Activated CD8-positive, alpha-beta memory T cell treated with anti-CD3 and anti-CD28 coated beads, Interleukin-2, amount 50 U/mL, for 48 hours (primary cell): ENCODE results near the gene ADAM22.

ENCODE experiments used
- DNase-seq: peaks from one replicate; pipeline ENCODE4 v3.0.0-alpha.2; 2020

ADAM22 gene

DNA sequence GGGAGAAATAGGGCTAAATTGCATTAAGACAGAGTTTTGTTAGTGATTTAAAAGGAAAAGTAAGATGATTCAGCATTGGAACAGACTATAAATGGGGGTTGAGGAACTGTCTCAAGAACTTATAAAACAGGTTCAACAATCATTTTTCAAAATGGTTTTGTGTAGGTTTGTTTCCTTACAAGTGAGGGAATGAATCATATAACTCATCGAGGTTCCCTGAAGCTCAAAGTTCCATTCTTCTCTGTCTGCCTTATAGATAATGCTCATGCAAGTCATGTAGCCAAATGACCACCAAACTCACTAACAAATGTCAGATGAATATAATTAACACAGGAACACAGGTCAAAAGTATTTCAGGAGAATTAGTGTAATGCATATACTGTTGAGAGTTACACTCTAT is 27.7 kb downstream of the ADAM22 start:
- no peak for DNase-seq

DNA sequence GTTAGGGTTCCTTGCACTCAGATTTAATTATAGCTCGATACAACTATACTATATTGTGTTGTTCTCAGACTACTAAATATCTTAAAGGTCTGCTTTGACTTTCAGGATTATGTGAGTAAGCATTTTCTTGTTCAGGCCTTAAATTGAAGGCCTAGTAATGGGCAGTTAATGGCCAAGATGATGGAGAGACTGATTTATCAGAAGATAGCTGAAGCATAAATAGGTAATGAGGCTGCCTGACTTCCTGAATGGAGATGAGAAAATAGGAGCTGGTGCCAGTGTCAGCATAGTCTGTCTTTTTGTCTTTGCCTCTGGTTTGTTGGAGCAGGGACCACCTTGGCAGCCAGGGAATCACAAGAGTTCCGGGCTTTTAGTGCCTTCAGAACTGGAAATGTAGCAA is 32.2 kb downstream of the ADAM22 start:
- no peak for DNase-seq

- no peak for DNase-seq
These were observed 34.0 kb downstream of the ADAM22 start for GRCh38 chr7:87968021-87968420.

DNA sequence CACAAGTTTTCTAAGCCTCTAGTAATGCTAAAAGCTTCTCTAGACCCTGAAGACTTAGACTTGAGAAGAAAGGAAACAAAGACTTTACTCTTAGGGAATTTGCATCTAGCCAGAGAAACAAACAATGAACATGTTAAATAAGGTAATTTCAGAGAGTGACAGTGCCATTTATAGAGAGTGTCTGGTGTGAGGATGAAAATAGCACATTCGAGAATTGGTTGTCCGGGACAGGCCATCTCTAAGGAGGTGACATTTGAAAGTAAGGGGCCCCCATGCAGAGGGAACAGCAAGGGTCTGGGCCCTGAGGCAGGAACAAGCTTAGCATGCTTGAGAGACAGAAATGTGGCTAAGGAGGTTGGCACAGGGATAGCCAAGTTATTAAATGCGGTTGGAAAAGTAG is 48.1 kb downstream of the ADAM22 start:
- DNase-seq: no peak

GRCh38 chr7:87984088-87984487 is 50.0 kb downstream of the ADAM22 start:
- no peak for DNase-seq

DNA sequence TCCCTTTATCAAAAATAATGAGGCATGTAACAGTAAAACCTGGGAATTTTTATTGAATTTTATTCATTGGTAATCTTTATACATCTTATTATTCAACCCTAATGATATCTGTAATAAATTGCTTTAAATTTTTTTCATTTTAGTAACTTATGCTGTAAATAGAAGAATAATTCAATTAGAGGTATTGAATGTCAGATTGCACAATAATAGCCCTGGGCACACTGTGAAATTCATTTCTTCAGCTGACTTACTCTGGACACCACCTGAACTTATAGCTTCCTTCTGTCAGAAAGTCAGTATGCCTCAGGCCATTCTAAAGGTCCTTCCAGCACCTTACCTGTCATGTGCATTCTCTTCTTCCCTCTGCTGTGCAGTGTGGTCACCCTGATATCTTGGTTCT is 59.2 kb downstream of the ADAM22 start:
- no peak for DNase-seq

DNA sequence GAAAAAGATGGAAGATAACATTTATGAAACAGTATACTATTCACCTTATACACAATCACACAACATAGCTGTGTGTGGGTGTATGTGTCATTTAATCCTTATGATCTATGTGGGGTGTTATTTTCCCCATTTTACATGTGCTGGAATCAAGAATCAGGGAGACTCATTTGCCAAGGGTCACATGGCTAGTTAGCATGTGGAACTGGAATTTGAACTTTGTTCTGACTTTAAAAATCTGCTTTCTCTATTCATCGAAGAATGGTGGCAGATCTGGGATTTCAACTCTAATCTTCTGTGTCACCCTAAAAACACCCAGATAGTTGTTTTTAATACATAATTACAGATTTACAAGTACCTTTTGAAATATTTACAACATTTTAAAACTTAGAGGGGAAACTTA is 65.2 kb downstream of the ADAM22 start:
- DNase-seq: no peak

DNA sequence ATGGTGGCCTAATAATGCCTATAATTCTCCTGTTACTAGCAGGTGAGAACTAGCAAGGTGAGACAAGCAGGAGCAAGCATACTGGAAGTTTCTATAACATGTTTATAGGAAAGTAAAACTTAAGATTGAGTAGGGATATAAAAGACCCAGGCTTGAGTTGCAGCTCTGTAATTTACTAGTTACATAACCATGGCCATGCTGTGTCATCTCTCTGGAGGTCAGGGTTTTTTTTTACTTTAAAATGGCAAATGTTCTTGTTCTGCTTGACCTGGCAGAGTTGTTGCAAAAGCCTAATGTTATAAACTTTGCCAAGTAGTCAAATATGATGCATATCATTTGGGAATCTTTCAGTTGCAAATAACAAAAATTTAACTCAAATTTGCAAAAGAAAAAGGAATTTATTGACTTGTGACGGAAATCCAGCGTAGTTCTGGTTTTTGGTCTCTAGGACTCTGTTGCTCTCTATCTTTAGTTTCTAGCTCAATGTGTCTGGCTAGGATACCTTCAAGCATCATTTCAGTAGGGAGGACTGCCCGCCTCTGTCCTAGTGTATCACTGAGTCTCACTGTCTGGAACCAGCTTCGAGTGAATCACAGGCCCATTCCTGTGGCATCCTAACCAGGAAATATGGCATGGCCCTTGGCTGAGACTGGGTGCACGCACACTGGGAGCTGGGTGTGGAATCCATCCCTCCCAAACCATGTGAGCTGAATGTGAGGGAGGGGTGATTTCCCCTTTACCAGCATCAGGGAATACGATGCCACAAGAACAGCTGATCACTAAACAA is 67.9 kb downstream of the ADAM22 start:
- DNase-seq: no peak

DNA sequence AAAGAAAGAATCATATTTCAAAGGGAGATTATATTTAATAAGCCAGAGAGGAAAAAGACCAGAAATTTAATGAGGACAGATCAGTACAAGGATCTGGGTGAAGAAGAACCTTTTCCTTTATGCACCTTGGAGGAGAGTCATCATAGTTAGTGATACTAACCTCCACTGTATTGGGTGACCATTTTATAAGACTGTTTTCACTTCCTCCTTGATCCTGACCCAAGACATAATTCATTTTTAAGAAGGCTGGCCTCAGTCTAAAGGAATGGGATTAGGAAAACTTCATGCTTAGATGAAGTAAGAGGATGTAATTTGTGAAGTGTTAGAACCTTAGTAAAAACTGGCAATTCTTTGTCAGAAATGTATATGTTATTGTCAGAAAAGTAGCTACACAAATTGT is 68.6 kb downstream of the ADAM22 start:
- DNase-seq: no peak

GRCh38 chr7:88003581-88003980 is 69.5 kb downstream of the ADAM22 start:
- no peak for DNase-seq

GRCh38 chr7:88005191-88005590 is 71.1 kb downstream of the ADAM22 start:
- no peak for DNase-seq

DNA sequence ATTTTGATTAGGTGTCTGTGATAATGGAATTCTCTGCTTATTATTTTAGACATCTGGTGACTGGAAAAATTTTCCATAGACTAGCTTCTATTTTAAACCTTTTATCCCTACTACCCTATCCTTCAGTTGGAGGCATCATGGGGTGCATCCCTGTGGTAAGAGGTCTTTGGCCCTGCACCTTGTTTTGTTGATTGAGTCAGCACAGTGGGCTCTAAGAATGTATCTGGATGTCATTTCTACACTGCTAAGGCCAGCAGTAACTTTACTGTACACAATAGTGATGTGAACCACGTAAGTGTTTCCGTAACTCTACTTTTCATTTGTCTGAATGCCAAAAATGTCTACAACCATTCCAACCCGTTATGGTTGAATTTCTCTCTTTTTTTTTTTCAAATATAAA is 75.6 kb downstream of the ADAM22 start:
- no peak for DNase-seq

GRCh38 chr7:88012086-88012485 is 78.0 kb downstream of the ADAM22 start:
- no peak for DNase-seq

DNA sequence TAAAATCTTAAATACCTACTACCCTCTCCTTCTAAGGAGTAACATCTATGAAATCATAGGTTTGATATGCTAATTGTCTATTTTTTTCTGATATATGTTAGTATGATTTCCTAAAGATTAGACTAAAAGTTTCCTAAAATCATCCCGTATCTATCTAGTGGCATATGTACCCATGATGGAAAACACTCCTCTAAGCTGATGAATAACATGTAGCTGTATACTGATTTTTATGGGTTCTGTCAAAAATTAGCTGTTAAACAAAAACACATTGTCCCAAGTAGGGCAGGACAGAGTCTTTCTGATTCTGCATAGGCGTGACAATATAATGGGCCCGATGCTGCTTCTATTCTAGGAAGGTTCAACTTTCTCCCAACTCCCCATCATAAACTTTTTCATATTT is 79.9 kb downstream of the ADAM22 start:
- no peak for DNase-seq

DNA sequence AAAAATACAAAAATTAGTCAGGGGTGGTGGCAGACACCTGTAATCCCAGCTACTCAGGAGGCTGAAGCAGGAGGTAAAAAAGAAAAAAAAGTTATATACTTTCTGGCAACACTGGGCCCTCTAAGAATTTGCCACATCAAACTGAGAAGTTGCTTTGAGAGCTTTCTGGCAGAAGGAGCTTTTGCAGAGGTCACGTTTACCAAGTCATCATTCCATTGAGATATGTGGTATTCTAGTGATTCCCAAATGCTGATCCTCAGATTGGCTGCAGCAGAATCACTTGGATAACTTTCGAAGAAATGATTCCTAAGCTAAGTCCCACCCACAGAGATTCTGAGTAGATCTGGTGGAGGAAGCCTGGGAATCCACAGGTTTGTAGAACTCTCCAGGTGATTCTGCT is 80.5 kb downstream of the ADAM22 start:
- no peak for DNase-seq

DNA sequence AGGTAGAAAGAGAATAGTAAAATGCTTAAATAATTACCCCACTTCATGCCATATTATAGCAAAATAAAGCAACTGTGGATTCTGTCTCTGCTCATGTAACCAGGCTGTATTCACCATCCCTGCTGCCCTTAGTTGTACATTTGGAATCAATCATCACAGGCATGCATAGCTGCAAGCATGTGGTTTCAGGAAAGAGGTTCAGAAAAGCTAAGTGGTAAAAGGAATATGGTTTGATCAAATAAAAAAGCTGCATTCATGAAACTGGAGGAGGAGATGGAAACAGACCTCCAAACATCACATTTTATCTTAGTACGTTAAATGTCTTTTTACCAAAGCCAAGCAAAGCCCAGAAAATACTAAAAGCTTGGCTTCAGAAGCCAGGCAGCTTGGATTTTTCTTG is 81.3 kb downstream of the ADAM22 start:
- no peak for DNase-seq

GRCh38 chr7:88018501-88018900 is 84.5 kb downstream of the ADAM22 start:
- DNase-seq: no peak

GRCh38 chr7:88020953-88021665 is 87.1 kb downstream of the ADAM22 start:
- DNase-seq: no peak

DNA sequence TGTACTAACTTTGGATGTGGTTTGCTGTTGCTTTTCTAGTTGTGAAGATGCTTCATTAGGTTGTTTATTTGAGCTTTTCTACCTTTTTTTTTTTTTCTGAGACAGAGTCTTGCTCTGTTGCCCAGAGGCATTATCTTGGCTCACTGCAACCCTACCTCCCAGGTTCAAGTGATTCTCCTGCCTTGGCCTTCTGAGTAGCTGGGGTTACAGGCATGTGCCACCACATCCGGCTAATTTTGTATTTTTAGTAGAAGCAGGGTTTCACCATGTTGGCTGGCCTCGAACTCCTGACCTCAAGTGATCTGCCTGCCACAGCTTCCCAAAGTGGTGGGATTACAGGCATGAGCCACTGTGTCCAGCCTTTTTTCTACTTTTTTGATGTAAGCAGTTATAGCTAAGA is 93.7 kb downstream of the ADAM22 start:
- DNase-seq: no peak

DNA sequence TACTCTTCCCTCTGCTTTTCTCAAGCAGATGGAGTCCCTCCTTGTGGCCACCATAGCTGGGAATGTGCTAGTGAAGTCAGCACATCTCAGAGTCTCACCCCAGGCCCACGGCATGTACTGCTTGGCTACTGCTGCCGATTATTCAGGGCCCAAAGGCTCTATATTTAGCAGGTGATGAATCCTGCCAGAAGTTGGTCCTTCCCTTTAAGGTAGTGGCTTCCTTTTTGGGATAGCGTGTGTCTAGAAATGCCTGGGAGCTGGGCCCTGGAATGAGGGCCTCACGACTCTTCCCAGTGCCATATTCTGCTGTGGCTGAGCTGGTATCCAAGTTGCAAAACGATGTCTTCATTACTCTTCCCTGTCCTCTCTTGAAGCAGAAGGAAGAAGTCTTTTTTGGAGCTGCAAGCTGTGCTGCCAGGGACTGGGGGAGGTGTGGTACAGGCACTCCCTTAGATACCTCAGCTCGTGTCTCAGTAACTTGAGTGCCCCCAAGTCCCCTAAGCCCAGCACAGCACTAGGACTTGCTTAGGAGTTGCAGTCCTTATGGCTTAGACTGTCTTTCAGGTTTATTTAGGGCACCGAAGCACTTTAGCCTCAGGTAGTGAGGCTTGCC is 100.1 kb downstream of the ADAM22 start:
- DNase-seq: no peak

- DNase-seq: no peak
These were observed 103.0 kb downstream of the ADAM22 start for GRCh38 chr7:88037050-88037449.

DNA sequence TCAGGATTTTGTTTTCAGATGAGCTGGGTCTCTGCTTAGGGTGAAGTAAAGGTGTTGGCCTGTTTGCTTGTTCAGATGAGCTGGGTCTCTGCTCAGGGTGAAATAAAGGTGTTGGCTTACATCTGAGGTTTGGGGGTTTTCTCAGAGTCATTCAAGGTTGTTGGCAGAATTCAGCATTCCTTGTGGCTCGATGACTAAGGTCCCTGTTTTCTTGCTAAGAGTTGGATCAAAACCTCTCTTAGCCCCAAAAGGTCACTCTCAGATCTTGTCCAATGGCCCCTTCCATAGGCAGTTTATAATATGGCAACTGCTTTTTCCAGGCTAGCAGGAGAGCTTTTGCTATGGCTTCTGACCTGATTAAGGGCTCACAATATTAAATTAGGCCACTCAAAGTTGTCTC is 106.6 kb downstream of the ADAM22 start:
- DNase-seq: no peak

GRCh38 chr7:88041583-88041982 is 107.5 kb downstream of the ADAM22 start:
- DNase-seq: no peak

DNA sequence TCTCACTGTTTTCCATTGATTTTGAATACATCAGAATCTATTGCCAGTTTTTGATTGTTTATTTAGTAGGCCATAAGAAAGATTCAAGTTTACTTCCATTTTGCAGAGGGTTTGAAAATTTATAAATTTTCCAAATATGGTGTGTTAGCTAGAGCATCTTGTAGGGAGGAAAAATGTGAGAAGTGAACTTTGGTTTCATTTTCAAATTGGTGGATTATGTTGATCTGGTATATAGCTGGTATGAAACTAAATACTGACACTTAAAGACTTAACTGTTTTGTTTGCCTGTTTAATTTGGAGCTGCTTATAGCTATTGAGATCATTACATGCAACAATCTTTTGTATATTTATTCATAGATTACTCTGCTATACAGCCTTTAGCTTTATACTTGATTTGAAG is 108.1 kb downstream of the ADAM22 start:
- no peak for DNase-seq
